ENCODE data around the gene MCC. TPM values are rescaled to one million over a fixed set of nuclear protein-coding genes. Genes with fewer than 3 reads are reported as not detected.
A peak's percentile ranks its signal among the peaks of the same experiment; 100 is the strongest.

MCC gene
- total RNA-seq, 2 experiments from 2014 or later = 2.9 to 3.3 TPM

GRCh38 chr5:113205807-113206206, 282.4 kb downstream of the MCC start:
- Mint-ChIP-seq H3K27ac (no peak overlapping the region), H3K4me1 (no peaks in the 10 kb centered on the region), H3K4me3 (no peak overlapping the region), H3K27me3 (no peaks in the 10 kb centered on the region), H3K9me3 (no peaks in the 10 kb centered on the region), H3K36me3 (ENCODE audit: low read depth) (no peaks in the 10 kb centered on the region)
- CTCF ChIA-PET = interaction anchor here (0.9 kb wide), 1 partner anchor 38 kb away, joined by 3 read pairs; no protein-coding TSS in a partner anchor
- no peak for DNase-seq
- POLR2A ChIA-PET = no interaction called here

DNA sequence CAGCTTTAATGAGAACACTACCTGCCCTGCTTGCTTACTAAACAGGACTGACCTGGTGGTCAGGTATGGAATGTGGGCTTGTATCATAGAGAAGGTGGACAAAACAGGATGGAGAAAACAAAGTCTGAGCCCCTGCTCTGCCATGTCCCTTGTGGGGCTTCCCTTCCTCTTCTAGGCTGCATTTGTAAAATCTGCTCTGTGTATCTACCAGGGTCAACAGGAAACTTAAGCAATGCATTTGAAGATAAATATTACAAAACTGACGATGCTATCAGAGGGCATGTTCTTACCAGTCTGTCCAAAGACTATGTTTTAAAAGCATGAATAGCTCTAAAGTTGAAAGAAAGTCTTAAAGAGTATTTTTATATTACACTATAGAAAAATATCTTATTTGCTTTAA, 282.9 kb downstream of the MCC start:
- H3K27me3 Mint-ChIP-seq = no peaks in the 10 kb centered on the region
- no peaks in the 10 kb centered on the region for H3K4me1 Mint-ChIP-seq
- POLR2A ChIA-PET = interaction anchor here (0.5 kb wide), 1 partner anchor 1515 kb away, joined by 3 read pairs; no protein-coding TSS in a partner anchor
- H3K4me3 Mint-ChIP-seq = no peak overlapping the region
- H3K36me3 Mint-ChIP-seq (ENCODE audit: low read depth) = no peaks in the 10 kb centered on the region
- DNase-seq = no peak
- no peaks in the 10 kb centered on the region for H3K9me3 Mint-ChIP-seq
- CTCF ChIA-PET = interaction anchor here (0.9 kb wide), 1 partner anchor 39 kb away, joined by 3 read pairs; no protein-coding TSS in a partner anchor
- H3K27ac Mint-ChIP-seq = no peak overlapping the region

DNA sequence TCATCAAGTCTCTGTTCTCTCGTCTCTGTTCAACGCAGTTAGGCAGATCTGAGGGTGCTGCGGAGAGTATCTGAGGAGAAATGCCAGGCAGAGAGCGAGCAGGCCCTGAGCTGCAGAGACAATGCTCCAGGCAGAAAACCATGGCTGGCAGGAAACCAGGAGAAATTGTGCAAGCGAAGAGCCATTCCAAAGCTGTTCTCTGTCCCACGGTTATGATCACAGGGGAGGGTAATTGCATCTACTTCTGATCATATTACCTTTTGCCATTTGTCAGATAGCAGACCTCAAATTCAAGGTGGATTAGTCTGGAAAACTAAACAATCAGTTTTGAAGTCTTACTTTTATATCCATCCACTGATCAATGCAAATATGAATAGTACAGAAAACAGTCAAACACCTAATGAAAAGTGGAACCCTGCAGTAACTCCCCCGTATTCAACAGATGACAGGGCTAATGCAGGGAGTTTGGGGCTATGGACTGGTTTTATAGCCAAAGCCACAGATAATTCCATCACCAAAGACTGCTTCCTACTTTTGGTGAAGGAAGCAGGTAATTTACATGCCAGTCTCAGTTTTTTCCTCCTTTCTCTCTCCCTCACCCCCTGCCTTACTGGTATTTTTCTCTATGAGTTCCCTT, 283.6 kb downstream of the MCC start:
- Mint-ChIP-seq H3K27ac (no peak overlapping the region), H3K36me3 (ENCODE audit: low read depth) (no peaks in the 10 kb centered on the region), H3K4me1 (no peaks in the 10 kb centered on the region), H3K9me3 (no peaks in the 10 kb centered on the region), H3K4me3 (no peak overlapping the region), H3K27me3 (no peaks in the 10 kb centered on the region)
- ChIA-PET POLR2A (interaction anchor here (0.5 kb wide), 1 partner anchor 1514 kb away, joined by 3 read pairs; no protein-coding TSS in a partner anchor), CTCF (no interaction called here)
- no peak for DNase-seq

- no peaks in the 10 kb centered on the region for H3K27me3 Mint-ChIP-seq
- ChIA-PET POLR2A (no interaction called here), CTCF (no interaction called here)
- H3K4me3 Mint-ChIP-seq = no peak overlapping the region
- H3K4me1 Mint-ChIP-seq = no peaks in the 10 kb centered on the region
- no peak overlapping the region for H3K27ac Mint-ChIP-seq
- no peaks in the 10 kb centered on the region for H3K36me3 Mint-ChIP-seq (ENCODE audit: low read depth)
- DNase-seq = no peak
- no peaks in the 10 kb centered on the region for H3K9me3 Mint-ChIP-seq
These were observed 284.3 kb downstream of the MCC start for GRCh38 chr5:113203916-113204315.

GRCh38 chr5:113202746-113203716, 285.2 kb downstream of the MCC start:
- ChIA-PET POLR2A (interaction anchor here (0.6 kb wide), 1 partner anchor 91 kb away, joined by 3 read pairs; no protein-coding TSS in a partner anchor), CTCF (no interaction called here)
- no peaks in the 10 kb centered on the region for H3K9me3 Mint-ChIP-seq
- H3K4me3 Mint-ChIP-seq = no peak overlapping the region
- no peaks in the 10 kb centered on the region for H3K27me3 Mint-ChIP-seq
- DNase-seq = no peak
- no peak overlapping the region for H3K27ac Mint-ChIP-seq
- no peaks in the 10 kb centered on the region for H3K36me3 Mint-ChIP-seq (ENCODE audit: low read depth)
- H3K4me1 Mint-ChIP-seq = no peaks in the 10 kb centered on the region

GRCh38 chr5:113202287-113202686, 286.0 kb downstream of the MCC start:
- no peak for DNase-seq
- Mint-ChIP-seq H3K4me1 (no peaks in the 10 kb centered on the region), H3K27me3 (no peaks in the 10 kb centered on the region), H3K36me3 (ENCODE audit: low read depth) (no peaks in the 10 kb centered on the region), H3K9me3 (no peaks in the 10 kb centered on the region), H3K4me3 (no peak overlapping the region), H3K27ac (no peak overlapping the region)
- ChIA-PET CTCF (no interaction called here), POLR2A (interaction anchor here (0.6 kb wide), 1 partner anchor 92 kb away, joined by 3 read pairs; no protein-coding TSS in a partner anchor)

DNA sequence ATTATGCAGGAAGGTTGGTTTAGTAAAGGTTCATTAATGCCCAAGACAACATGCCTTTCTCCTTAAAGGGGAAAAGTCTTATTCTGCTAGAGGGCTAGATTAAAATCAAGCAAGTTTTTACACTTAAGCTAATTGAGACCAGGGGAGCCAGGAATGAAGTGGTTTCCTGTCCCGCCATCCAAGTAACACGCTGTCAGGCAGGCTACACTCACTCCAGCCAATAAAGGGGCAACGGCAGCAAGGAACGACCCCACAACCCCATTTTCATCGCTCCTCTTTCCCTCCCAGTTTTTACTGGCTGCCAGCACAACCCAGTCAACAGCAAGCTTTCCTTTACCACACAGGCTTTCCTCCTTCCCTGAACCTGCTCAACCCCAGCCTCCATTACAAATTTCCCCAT, 286.5 kb downstream of the MCC start:
- no peak overlapping the region for H3K27ac Mint-ChIP-seq
- H3K36me3 Mint-ChIP-seq (ENCODE audit: low read depth) = no peaks in the 10 kb centered on the region
- CTCF ChIA-PET = no interaction called here
- no peak for DNase-seq
- H3K9me3 Mint-ChIP-seq = no peaks in the 10 kb centered on the region
- H3K4me1 Mint-ChIP-seq = no peaks in the 10 kb centered on the region
- no peak overlapping the region for H3K4me3 Mint-ChIP-seq
- H3K27me3 Mint-ChIP-seq = no peaks in the 10 kb centered on the region
- POLR2A ChIA-PET = no interaction called here

DNA sequence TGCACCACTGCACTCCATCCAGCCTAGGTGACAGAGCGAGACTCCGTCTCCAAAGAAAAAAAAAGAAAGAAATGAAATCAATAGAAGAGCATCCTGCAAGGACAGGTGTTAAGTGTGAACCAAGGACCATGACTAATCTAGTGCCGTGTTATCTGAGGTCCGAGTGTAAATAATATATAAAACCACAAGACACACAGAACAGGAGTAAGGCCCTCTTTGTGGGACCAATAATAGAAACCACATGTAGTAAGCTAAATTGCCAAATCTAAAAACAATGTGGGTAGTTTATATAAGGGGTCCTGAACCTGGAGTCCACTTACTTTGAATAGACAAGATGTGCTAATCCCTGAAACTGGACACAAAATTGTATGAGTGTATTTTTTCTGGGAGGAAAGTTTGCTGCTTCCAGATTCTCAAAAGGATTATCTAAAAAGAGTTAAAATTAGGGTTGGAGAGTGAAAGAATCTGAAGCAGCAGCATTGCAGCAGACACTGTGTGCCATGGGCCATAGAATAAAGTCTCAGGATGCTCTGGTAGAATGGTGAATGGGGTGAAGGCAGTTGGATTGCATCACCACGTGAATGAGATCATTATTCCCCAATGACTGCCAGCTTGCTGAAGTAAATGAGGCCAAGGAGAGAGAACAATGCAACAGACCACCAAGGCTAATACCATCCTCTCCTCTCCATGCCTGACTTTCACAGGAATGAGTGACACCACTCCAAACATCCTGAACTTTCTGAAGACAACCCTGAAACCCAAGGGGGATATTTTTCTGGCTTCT, 288.9 kb downstream of the MCC start:
- CTCF ChIA-PET = no interaction called here
- H3K4me3 Mint-ChIP-seq = no peak overlapping the region
- no peak for DNase-seq
- POLR2A ChIA-PET = no interaction called here
- H3K4me1 Mint-ChIP-seq = no peaks in the 10 kb centered on the region
- H3K9me3 Mint-ChIP-seq = no peaks in the 10 kb centered on the region
- no peaks in the 10 kb centered on the region for H3K36me3 Mint-ChIP-seq (ENCODE audit: low read depth)
- H3K27ac Mint-ChIP-seq = no peak overlapping the region
- H3K27me3 Mint-ChIP-seq = no peaks in the 10 kb centered on the region

DNA sequence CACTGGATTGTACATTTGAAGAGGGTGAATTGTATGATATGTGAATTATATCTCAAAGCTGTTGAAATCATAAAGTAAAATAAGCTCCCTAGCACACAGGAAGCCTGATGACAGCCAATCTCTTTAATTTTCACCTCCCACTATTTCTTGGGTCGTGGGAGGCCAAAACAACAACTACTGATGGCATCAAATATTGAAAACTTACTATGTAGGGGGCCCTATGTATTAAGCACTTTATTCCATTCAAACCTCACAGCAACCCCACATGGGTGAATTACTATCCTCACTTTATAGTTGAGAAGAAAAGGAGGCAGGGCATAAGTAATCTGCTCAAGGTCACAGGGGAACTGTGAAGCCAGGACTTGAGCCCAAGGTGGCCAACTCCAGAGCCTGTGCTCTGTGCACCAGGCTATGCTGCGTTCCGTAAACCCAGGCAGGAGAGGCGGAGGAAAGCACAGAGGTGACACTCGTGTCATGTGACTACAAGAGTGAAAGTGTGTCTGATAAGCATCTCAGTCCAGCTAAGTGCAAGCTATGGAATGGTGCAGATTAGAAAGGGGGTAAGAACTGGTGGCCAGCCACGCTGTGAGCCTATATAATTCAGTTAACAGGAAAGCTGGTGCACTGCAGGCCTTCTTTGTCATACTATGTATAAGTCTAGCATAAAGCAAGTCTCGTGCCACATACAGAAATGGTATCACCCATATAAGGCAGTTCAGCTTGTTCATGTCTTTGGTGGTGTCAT, 290.6 kb downstream of the MCC start:
- no peak for DNase-seq
- Mint-ChIP-seq H3K27ac (no peak overlapping the region), H3K4me3 (no peak overlapping the region), H3K36me3 (ENCODE audit: low read depth) (no peaks in the 10 kb centered on the region), H3K27me3 (no peaks in the 10 kb centered on the region), H3K4me1 (no peaks in the 10 kb centered on the region), H3K9me3 (peaks cover 2% of the 10 kb centered on the region)
- ChIA-PET POLR2A (no interaction called here), CTCF (no interaction called here)

DNA sequence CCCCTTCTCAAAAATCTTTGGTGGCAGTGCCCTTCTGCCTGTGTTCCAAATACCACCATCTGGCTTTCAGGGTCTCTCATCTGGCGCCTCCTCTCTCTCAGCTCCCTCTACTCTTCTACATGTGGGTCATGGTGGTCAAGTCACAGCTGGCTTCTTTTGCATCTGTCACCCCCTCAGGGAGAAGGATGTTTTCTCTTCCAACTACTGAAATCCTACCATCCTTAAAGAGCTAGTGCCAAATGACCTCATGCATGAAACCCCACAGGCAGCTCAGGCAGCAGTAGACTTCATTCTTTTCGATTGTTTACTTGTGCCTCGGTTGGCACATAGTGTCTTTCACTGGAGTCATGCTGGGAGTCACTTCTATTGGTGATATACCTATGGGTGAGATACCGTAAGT, 292.5 kb downstream of the MCC start:
- CTCF ChIA-PET = interaction anchor here (0.5 kb wide), 1 partner anchor 20 kb away, joined by 3 read pairs; no protein-coding TSS in a partner anchor
- no peaks in the 10 kb centered on the region for H3K27me3 Mint-ChIP-seq

GRCh38 chr5:113195251-113195650, 293.0 kb downstream of the MCC start:
- DNase-seq = no peak
- Mint-ChIP-seq H3K36me3 (ENCODE audit: low read depth) (no peaks in the 10 kb centered on the region), H3K27me3 (no peaks in the 10 kb centered on the region), H3K4me3 (no peak overlapping the region), H3K9me3 (peaks cover 2% of the 10 kb centered on the region), H3K4me1 (no peaks in the 10 kb centered on the region), H3K27ac (no peak overlapping the region)
- POLR2A ChIA-PET = no interaction called here
- CTCF ChIA-PET = interaction anchor here (0.5 kb wide), 1 partner anchor 19 kb away, joined by 3 read pairs; no protein-coding TSS in a partner anchor

More for the DNA sequence above, 292.5 kb downstream of the MCC start:
- DNase-seq = no peak
- Mint-ChIP-seq H3K36me3 (ENCODE audit: low read depth) (no peaks in the 10 kb centered on the region), H3K27ac (no peak overlapping the region), H3K9me3 (peaks cover 2% of the 10 kb centered on the region), H3K4me3 (no peak overlapping the region), H3K4me1 (no peaks in the 10 kb centered on the region)
- POLR2A ChIA-PET = no interaction called here

- Mint-ChIP-seq H3K4me1 (no peaks in the 10 kb centered on the region), H3K27me3 (no peaks in the 10 kb centered on the region), H3K4me3 (no peak overlapping the region), H3K27ac (peak overlapping the region; percentile 31), H3K36me3 (ENCODE audit: low read depth) (no peaks in the 10 kb centered on the region), H3K9me3 (peaks cover 2% of the 10 kb centered on the region)
- POLR2A ChIA-PET = no interaction called here
- no peak for DNase-seq
- CTCF ChIA-PET = no interaction called here
These were observed 293.7 kb downstream of the MCC start for GRCh38 chr5:113194591-113194990.

Measured in activated CD4-positive, alpha-beta T cell treated with anti-CD3 and anti-CD28 coated beads, Interleukin-2, amount 10 ng/mL, durations not matched to agents 7 days and 5 days (primary cell).